Measurements from ENCODE around the gene CUL2. TPM values are rescaled to one million over a fixed set of nuclear protein-coding genes. Genes with fewer than 3 reads are reported as not detected.

The CUL2 gene
- polyA plus RNA-seq, 1 of the 3 experiments (the other 2 are of a cell fraction): 13.1 TPM

DNA sequence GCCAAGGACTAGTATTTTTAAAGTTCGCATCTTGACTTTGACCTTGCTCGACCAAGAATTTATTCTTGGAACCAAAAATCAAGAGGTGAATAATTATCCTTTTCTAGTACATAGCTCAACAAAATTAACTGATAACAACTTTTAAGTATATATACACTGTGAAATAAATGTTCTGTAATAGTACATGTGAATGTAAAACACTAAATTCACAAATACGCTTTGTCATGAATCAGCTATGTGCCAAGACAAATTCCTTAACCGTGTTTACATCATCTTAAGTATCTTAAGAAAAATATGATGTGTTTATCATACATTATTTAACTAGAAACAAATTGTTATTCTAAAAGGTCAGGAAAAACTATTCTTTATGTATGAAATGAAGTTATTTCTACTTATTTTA, 83.3 kb downstream of the CUL2 start:
- no peak overlapping the region for H2AFZ ChIP-seq (ENCODE audit: low read depth)
- ChIA-PET POLR2A (no interaction called here), CTCF (interaction anchor here (0.9 to 2.2 kb wide), 2 partner anchors 12 to 189 kb away, joined by 3 to 10 read pairs; no protein-coding TSS in a partner anchor)
- H3F3A ChIP-seq (replicated peaks; ENCODE audit: insufficient read depth): peaks cover 20% of the 10 kb centered on the region
- no peak for DNase-seq
- TF ChIP-seq TCF12 (IDR thresholded peaks at IDR 0.05) (no peak), SMC3 (IDR thresholded peaks at IDR 0.05; ENCODE audit: low read depth, low read length) (no peak), RXRA (IDR thresholded peaks at IDR 0.05; ENCODE audit: borderline replicate concordance, low read depth) (no peak), NRF1 (IDR thresholded peaks at IDR 0.05; ENCODE audit: low read depth, low read length) (no peak), MEF2A (IDR thresholded peaks at IDR 0.05; ENCODE audit: borderline replicate concordance, low read depth) (no peak), TEAD4 (IDR thresholded peaks at IDR 0.05; ENCODE audit: borderline replicate concordance, insufficient read depth) (no peak), RAD21 (IDR thresholded peaks at IDR 0.05; ENCODE audit: low read length) (no peak), GATA2 (CRISPR knock-in tag; IDR thresholded peaks at IDR 0.05) (no peak), FOXJ3 (CRISPR knock-in tag; IDR thresholded peaks at IDR 0.05) (no peak), POLR2AphosphoS5 (IDR thresholded peaks at IDR 0.05; ENCODE audit: low read depth, low read length) (no peak)
- TF ChIP-seq, protein P1, sequence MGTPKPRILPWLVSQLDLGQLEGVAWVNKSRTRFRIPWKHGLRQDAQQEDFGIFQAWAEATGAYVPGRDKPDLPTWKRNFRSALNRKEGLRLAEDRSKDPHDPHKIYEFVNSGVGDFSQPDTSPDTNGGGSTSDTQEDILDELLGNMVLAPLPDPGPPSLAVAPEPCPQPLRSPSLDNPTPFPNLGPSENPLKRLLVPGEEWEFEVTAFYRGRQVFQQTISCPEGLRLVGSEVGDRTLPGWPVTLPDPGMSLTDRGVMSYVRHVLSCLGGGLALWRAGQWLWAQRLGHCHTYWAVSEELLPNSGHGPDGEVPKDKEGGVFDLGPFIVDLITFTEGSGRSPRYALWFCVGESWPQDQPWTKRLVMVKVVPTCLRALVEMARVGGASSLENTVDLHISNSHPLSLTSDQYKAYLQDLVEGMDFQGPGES (IDR thresholded peaks at IDR 0.05; ENCODE audit: low read depth, low read length): no peak
- TF ChIP-seq, protein P2, sequence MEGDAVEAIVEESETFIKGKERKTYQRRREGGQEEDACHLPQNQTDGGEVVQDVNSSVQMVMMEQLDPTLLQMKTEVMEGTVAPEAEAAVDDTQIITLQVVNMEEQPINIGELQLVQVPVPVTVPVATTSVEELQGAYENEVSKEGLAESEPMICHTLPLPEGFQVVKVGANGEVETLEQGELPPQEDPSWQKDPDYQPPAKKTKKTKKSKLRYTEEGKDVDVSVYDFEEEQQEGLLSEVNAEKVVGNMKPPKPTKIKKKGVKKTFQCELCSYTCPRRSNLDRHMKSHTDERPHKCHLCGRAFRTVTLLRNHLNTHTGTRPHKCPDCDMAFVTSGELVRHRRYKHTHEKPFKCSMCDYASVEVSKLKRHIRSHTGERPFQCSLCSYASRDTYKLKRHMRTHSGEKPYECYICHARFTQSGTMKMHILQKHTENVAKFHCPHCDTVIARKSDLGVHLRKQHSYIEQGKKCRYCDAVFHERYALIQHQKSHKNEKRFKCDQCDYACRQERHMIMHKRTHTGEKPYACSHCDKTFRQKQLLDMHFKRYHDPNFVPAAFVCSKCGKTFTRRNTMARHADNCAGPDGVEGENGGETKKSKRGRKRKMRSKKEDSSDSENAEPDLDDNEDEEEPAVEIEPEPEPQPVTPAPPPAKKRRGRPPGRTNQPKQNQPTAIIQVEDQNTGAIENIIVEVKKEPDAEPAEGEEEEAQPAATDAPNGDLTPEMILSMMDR (IDR thresholded peaks at IDR 0.05): no peak
- TF ChIP-seq, protein P3, sequence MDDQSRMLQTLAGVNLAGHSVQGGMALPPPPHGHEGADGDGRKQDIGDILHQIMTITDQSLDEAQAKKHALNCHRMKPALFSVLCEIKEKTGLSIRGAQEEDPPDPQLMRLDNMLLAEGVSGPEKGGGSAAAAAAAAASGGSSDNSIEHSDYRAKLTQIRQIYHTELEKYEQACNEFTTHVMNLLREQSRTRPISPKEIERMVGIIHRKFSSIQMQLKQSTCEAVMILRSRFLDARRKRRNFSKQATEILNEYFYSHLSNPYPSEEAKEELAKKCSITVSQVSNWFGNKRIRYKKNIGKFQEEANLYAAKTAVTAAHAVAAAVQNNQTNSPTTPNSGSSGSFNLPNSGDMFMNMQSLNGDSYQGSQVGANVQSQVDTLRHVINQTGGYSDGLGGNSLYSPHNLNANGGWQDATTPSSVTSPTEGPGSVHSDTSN (IDR thresholded peaks at IDR 0.05): no peak
- no peaks in the 10 kb centered on the region for H3K4me1 ChIP-seq (ENCODE audit: control insufficient read depth in 1 of 2, insufficient read depth in 2 of 2, low read depth in 1 of 2, low read length in 1 of 2)
- WGBS (ENCODE audit: low lambda C conversion rate): 90% methylated on average over 4 of the region's 4 CpGs
- H3K36me3 ChIP-seq (replicated peaks in 1 of 2; ENCODE audit: control insufficient read depth in 1 of 2, insufficient read depth in 2 of 2, low read length in 1 of 2): peaks cover 16 to 26% of the 10 kb centered on the region in 2 experiments
- H3K4me2 ChIP-seq: no peak overlapping the region
- no peaks in the 10 kb centered on the region for H3K27me3 ChIP-seq (ENCODE audit: insufficient read depth)
- H3K9ac ChIP-seq: no peak overlapping the region
- H4K20me1 ChIP-seq (ENCODE audit: insufficient read depth): no peaks in the 10 kb centered on the region
- no peak overlapping the region for H3K4me3 ChIP-seq (ENCODE audit: low read depth in 2 of 2, low read length in 1 of 2)
- H3K79me2 ChIP-seq (ENCODE audit: insufficient read depth): no peaks in the 10 kb centered on the region
- H3K9me2 ChIP-seq: no peaks in the 10 kb centered on the region
- H3K9me3 ChIP-seq: no peaks in the 10 kb centered on the region
- no peak overlapping the region for H3K27ac ChIP-seq (ENCODE audit: low read depth in 2 of 2, low read length in 1 of 2)

DNA sequence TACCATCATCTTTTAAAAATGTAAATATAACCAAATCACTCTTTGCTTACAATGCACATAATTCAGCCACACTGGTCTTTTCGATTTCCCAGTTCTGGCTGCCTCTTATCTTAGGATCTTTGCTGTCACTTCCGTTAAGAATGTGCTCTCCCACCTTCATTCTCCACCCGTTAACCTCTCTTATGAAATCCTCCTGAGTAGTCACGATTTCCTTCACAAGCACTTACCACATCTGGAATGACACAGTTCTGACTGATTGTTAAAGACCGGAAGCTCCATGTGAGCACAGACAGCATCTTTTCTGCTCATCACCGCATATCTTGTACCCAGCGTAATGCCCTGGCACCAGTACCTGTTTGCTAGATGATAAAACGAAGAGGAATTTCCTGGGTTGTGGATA, 84.3 kb downstream of the CUL2 start:
- WGBS (ENCODE audit: low lambda C conversion rate): 58% methylated on average over 8 of the region's 8 CpGs
- H3K4me2 ChIP-seq: 0 out of 2 replicates have a peak overlapping the region, but pooled peaks have one; percentile 19
- no peak overlapping the region for H3K4me3 ChIP-seq (ENCODE audit: low read depth in 2 of 2, low read length in 1 of 2)
- H3K9ac ChIP-seq: no peak overlapping the region
- H4K20me1 ChIP-seq (ENCODE audit: insufficient read depth): no peaks in the 10 kb centered on the region
- H3K36me3 ChIP-seq (replicated peaks in 1 of 2; ENCODE audit: control insufficient read depth in 1 of 2, insufficient read depth in 2 of 2, low read length in 1 of 2): peaks cover 14 to 24% of the 10 kb centered on the region in 2 experiments
- no peaks in the 10 kb centered on the region for H3K4me1 ChIP-seq (ENCODE audit: control insufficient read depth in 1 of 2, insufficient read depth in 2 of 2, low read depth in 1 of 2, low read length in 1 of 2)
- H3K27ac ChIP-seq (ENCODE audit: low read depth in 2 of 2, low read length in 1 of 2): peak overlapping the region in 1 of 2 experiments; percentile 36; a peak in 2 of 4 replicates
- DNase-seq: no peak
- H3K9me2 ChIP-seq: no peaks in the 10 kb centered on the region
- H3F3A ChIP-seq (replicated peaks; ENCODE audit: insufficient read depth): peaks cover 20% of the 10 kb centered on the region
- H2AFZ ChIP-seq (ENCODE audit: low read depth): no peak overlapping the region
- no peaks in the 10 kb centered on the region for H3K9me3 ChIP-seq
- H3K27me3 ChIP-seq (ENCODE audit: insufficient read depth): no peaks in the 10 kb centered on the region
- CTCF ChIA-PET: interaction anchor here (2.2 kb wide), 1 partner anchor 11 kb away, joined by 10 read pairs; no protein-coding TSS in a partner anchor
- no peaks in the 10 kb centered on the region for H3K79me2 ChIP-seq (ENCODE audit: insufficient read depth)
- POLR2A ChIA-PET: no interaction called here
- TF ChIP-seq, protein P4, sequence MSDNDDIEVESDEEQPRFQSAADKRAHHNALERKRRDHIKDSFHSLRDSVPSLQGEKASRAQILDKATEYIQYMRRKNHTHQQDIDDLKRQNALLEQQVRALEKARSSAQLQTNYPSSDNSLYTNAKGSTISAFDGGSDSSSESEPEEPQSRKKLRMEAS (IDR thresholded peaks at IDR 0.05; ENCODE audit: low read depth): peak; percentile 29; the same call in 1 of the 2 replicates
- TF ChIP-seq RFX5 (IDR thresholded peaks at IDR 0.05; ENCODE audit: low read length): no peak
- TF ChIP-seq GABPA (IDR thresholded peaks at IDR 0.05; ENCODE audit: low read depth): 0 out of 2 replicates have a peak, but pooled peaks have one; percentile 9
- peak; percentile 58 for TF ChIP-seq JUND (IDR thresholded peaks at IDR 0.05)
- 0 out of 2 replicates have a peak, but pooled peaks have one; percentile 50 for TF ChIP-seq RXRA (IDR thresholded peaks at IDR 0.05; ENCODE audit: borderline replicate concordance, low read depth)
- TF ChIP-seq GATA2 (CRISPR knock-in tag; IDR thresholded peaks at IDR 0.05): no peak
- no peak for TF ChIP-seq FOXM1 (IDR thresholded peaks at IDR 0.05; ENCODE audit: low read depth)
- TF ChIP-seq, protein P5, sequence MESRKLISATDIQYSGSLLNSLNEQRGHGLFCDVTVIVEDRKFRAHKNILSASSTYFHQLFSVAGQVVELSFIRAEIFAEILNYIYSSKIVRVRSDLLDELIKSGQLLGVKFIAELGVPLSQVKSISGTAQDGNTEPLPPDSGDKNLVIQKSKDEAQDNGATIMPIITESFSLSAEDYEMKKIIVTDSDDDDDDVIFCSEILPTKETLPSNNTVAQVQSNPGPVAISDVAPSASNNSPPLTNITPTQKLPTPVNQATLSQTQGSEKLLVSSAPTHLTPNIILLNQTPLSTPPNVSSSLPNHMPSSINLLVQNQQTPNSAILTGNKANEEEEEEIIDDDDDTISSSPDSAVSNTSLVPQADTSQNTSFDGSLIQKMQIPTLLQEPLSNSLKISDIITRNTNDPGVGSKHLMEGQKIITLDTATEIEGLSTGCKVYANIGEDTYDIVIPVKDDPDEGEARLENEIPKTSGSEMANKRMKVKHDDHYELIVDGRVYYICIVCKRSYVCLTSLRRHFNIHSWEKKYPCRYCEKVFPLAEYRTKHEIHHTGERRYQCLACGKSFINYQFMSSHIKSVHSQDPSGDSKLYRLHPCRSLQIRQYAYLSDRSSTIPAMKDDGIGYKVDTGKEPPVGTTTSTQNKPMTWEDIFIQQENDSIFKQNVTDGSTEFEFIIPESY (IDR thresholded peaks at IDR 0.05; ENCODE audit: borderline replicate concordance, low read depth): 0 out of 2 replicates have a peak, but pooled peaks have one; percentile 18
- peak; percentile 73 for TF ChIP-seq NFIC (IDR thresholded peaks at IDR 0.05; ENCODE audit: borderline replicate concordance)
- TF ChIP-seq FOSL2 (IDR thresholded peaks at IDR 0.05; ENCODE audit: borderline replicate concordance, low read depth): peak; percentile 35; the same call in 1 of the 2 replicates
- TF ChIP-seq EP300 (IDR thresholded peaks at IDR 0.05; ENCODE audit: borderline replicate concordance in 1 of 2, low read depth in 1 of 2, low read length in 1 of 2): peak in 1 of 2 experiments; percentile 50; a peak in 1 of 4 replicates
- TF ChIP-seq TCF12 (IDR thresholded peaks at IDR 0.05): peak; percentile 67
- TF ChIP-seq TEAD4 (IDR thresholded peaks at IDR 0.05; ENCODE audit: borderline replicate concordance, insufficient read depth): peak; percentile 34; the same call in 1 of the 2 replicates

All from SK-N-SH (cell line).